Fibroblast of lung (primary cell): Measurements from ENCODE around the gene FABP2.

ENCODE experiments used
- CTCF ChIP-seq, 2 donors: IDR thresholded peaks in 1 of 2; conservative IDR thresholded peaks in 1 of 2; 1 replicate in 1 of 2; 2 replicates in 1 of 2; pipeline ENCODE4 v1.5.1; 2011 to 2012; ENCODE audit warnings: low read length in 2 of 2, control low read depth in 1 of 2, inconsistent platforms in 1 of 2, low read depth in 1 of 2, mild to moderate bottlenecking in 1 of 2
- EZH2 ChIP-seq: IDR thresholded peaks from 2 replicates; pipeline ENCODE4 v1.5.1; 2012; ENCODE audit warnings: low read length, control low read depth, mild to moderate bottlenecking; ENCODE audit errors: missing control alignments

DNA sequence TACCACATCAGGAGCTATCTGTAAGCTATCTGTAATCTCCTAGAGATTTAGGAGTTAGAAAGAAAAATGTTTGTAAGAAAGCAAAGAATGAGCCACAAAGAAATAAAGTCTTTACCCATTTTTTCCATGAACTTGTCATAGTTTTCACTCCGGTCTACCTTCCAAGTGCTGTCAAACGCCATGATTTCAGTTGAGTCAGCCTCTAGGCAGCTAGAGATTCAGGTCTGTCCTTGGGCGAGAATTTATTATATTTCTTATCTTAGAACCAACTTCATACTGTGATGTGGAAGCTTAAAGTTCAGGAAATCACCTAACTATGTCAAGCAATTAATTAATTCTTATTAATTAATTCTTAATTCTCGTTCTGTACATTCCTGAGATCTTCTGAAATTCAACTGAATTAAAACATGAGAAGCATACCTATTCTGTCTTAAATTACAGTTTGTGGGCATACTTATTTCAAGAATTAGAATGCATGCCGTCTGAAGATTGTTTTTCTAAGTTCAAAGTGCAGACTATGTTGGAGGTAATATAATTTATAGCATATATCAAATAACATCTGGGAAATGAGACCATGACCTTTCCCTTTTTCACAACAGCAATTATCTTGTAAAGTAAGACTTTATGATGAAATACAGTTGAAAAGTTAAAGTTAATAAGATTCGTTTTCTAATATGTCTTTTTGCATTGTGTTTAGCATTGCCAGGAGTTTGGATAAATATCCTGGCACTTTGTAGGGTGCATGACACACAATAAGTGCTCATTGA lies at the start of gene FABP2:
- no peak for TF ChIP-seq CTCF (conservative IDR thresholded peaks at IDR 0.05 in 1 of 2, IDR thresholded peaks at IDR 0.05 in 1 of 2; ENCODE audit: low read depth in 1 of 2, low read length in 2 of 2)
- TF ChIP-seq EZH2 = no peak
